Measurements from ENCODE around the gene RNASE4. TPM values are rescaled to one million over a fixed set of nuclear protein-coding genes. Genes with fewer than 3 reads are reported as not detected.
"Not testable (repeated sequence)": the region's sequence is repeated elsewhere in the genome, so short reads cannot be mapped to it uniquely, and the experiment has no call there.

Gene RNASE4
- total RNA-seq, 1 donor from 2014 or later = 5.6 TPM

DNA sequence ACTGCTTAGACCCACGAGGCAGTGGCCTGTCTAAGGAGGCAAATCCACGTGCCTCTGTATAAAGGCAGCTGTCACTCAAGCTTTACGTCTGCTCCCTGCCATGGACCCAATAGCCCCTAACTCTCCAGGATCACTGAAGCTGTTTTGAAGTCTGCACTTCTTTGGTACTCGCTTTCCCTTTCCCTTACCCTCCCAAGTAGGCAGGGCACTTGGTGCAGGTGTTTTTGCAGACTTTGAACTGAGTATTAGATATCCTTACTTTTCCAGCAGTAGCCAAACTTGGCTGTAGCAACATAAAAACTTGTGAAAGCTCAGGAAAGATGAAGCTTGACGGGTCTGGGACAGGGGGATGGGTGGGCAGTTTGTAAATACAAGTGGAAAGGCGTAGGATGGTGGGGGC, 25.0 kb upstream of the RNASE4 start:
- Histone ChIP-seq H3K36me3 (ENCODE audit: control insufficient read depth, insufficient read depth, low read length) (no peaks in the 10 kb centered on the region), H3K27me3 (ENCODE audit: control insufficient read depth, insufficient read depth, low read length) (peaks cover 51% of the 10 kb centered on the region), H3K4me3 (ENCODE audit: low read depth, low read length) (no peak overlapping the region)
- no peak for DNase-seq (ENCODE audit: low read depth)
- TF ChIP-seq, protein P1, sequence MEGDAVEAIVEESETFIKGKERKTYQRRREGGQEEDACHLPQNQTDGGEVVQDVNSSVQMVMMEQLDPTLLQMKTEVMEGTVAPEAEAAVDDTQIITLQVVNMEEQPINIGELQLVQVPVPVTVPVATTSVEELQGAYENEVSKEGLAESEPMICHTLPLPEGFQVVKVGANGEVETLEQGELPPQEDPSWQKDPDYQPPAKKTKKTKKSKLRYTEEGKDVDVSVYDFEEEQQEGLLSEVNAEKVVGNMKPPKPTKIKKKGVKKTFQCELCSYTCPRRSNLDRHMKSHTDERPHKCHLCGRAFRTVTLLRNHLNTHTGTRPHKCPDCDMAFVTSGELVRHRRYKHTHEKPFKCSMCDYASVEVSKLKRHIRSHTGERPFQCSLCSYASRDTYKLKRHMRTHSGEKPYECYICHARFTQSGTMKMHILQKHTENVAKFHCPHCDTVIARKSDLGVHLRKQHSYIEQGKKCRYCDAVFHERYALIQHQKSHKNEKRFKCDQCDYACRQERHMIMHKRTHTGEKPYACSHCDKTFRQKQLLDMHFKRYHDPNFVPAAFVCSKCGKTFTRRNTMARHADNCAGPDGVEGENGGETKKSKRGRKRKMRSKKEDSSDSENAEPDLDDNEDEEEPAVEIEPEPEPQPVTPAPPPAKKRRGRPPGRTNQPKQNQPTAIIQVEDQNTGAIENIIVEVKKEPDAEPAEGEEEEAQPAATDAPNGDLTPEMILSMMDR (IDR thresholded peaks at IDR 0.05; ENCODE audit: insufficient read depth, low read length, poor library complexity, severe bottlenecking) = no peak

DNA sequence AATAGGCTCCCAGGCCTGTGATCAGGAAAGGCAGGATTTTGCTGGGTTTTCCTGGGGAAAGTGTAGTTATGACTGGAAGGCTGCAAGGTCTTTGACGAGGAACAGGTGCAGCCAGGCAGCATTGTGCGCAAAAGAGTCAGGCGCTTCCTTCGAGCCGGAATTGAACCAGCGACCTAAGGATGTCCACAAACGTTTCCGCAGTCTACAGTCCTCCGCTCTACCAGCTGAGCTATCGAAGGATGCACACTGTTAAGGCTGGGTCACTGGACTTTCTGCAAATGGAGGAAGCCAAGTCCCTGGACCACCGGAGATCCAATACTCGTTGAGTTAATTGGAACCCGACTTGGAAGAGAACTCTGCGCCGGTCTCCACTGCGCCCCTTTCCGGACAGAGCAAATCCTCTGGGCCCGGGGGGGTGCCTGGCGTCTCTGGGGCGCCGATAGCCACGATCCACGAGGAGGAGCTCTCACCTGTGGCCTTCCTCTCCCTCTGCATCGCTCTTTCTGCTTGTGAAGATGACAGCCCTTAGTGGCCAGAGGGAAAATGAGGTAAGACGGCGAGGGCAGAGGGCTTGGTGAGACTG, 24.5 kb upstream of the RNASE4 start:
- Histone ChIP-seq H3K27me3 (ENCODE audit: control insufficient read depth, insufficient read depth, low read length) (peaks cover 51% of the 10 kb centered on the region), H3K36me3 (ENCODE audit: control insufficient read depth, insufficient read depth, low read length) (no peaks in the 10 kb centered on the region), H3K4me3 (ENCODE audit: low read depth, low read length) (no peak overlapping the region)
- DNase-seq (ENCODE audit: low read depth) = no peak
- TF ChIP-seq, protein P1 (IDR thresholded peaks at IDR 0.05; ENCODE audit: insufficient read depth, low read length, poor library complexity, severe bottlenecking) = no peak

- H3K36me3 ChIP-seq (ENCODE audit: control insufficient read depth, insufficient read depth, low read length) = no peaks in the 10 kb centered on the region
- H3K27me3 ChIP-seq (ENCODE audit: control insufficient read depth, insufficient read depth, low read length) = peaks cover 42% of the 10 kb centered on the region
- no peak overlapping the region for H3K4me3 ChIP-seq (ENCODE audit: low read depth, low read length)
- TF ChIP-seq, protein P1 (IDR thresholded peaks at IDR 0.05; ENCODE audit: insufficient read depth, low read length, poor library complexity, severe bottlenecking) = no peak
- no peak for DNase-seq (ENCODE audit: low read depth)
These were observed 23.2 kb upstream of the RNASE4 start for GRCh38 chr14:20661197-20661596.

GRCh38 chr14:20662968-20663732, 21.2 kb upstream of the RNASE4 start:
- Histone ChIP-seq H3K36me3 (ENCODE audit: control insufficient read depth, insufficient read depth, low read length) (no peaks in the 10 kb centered on the region), H3K4me3 (ENCODE audit: low read depth, low read length) (peak overlapping the region; percentile 8), H3K27me3 (ENCODE audit: control insufficient read depth, insufficient read depth, low read length) (peaks cover 30% of the 10 kb centered on the region)
- TF ChIP-seq, protein P1 (IDR thresholded peaks at IDR 0.05; ENCODE audit: insufficient read depth, low read length, poor library complexity, severe bottlenecking) = peak; percentile 38
- DNase-seq (ENCODE audit: low read depth) = no peak

DNA sequence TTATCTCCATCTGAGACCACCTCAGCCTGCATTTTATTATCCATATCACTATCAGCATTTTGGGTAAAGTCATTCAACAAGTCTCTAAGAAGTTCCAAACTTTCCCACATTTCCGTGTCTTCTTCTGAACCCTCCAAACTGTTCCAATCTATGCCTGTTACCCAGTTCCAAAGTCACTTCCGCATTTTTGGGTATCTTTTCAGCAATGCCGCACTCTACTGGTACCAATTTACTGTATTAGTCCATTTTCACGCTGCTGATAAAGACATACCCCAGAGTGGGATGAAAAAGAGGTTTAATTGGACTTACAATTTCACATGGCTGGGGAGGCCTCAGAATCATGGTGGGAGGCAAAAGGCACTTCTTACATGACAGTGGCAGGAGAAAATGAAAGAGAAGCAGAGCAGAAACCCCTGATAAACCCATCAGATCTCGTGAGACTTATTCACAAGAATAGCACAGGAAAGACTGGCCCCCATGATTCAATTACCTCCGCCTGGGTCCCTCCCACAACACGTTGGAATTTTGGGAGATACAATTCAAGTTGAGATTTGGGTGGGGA, 17.9 kb upstream of the RNASE4 start:
- H3K4me3 ChIP-seq (ENCODE audit: low read depth, low read length); DNase-seq (ENCODE audit: low read depth); H3K36me3 ChIP-seq (ENCODE audit: control insufficient read depth, insufficient read depth, low read length): not testable (repeated sequence)
- peaks cover 13% of the 10 kb centered on the region for H3K27me3 ChIP-seq (ENCODE audit: control insufficient read depth, insufficient read depth, low read length)

GRCh38 chr14:20667957-20668356, 16.4 kb upstream of the RNASE4 start:
- H3K4me3 ChIP-seq (ENCODE audit: low read depth, low read length) = no peak overlapping the region
- TF ChIP-seq, protein P1 (IDR thresholded peaks at IDR 0.05; ENCODE audit: insufficient read depth, low read length, poor library complexity, severe bottlenecking) = no peak
- no peaks in the 10 kb centered on the region for H3K36me3 ChIP-seq (ENCODE audit: control insufficient read depth, insufficient read depth, low read length)
- H3K27me3 ChIP-seq (ENCODE audit: control insufficient read depth, insufficient read depth, low read length) = peaks cover 10% of the 10 kb centered on the region
- no peak for DNase-seq (ENCODE audit: low read depth)
